ENCODE results near the gene AHCYL2. TPM values are rescaled to one million over a fixed set of nuclear protein-coding genes. Genes with fewer than 3 reads are reported as not detected.

Gene AHCYL2
- total RNA-seq, 1 experiment from 2014 or later = 20.2 TPM

GRCh38 chr7:129393255-129393654 lies 168.4 kb downstream of the AHCYL2 start:
- POLR2A ChIA-PET = no interaction called here
- TF ChIP-seq, protein P1, sequence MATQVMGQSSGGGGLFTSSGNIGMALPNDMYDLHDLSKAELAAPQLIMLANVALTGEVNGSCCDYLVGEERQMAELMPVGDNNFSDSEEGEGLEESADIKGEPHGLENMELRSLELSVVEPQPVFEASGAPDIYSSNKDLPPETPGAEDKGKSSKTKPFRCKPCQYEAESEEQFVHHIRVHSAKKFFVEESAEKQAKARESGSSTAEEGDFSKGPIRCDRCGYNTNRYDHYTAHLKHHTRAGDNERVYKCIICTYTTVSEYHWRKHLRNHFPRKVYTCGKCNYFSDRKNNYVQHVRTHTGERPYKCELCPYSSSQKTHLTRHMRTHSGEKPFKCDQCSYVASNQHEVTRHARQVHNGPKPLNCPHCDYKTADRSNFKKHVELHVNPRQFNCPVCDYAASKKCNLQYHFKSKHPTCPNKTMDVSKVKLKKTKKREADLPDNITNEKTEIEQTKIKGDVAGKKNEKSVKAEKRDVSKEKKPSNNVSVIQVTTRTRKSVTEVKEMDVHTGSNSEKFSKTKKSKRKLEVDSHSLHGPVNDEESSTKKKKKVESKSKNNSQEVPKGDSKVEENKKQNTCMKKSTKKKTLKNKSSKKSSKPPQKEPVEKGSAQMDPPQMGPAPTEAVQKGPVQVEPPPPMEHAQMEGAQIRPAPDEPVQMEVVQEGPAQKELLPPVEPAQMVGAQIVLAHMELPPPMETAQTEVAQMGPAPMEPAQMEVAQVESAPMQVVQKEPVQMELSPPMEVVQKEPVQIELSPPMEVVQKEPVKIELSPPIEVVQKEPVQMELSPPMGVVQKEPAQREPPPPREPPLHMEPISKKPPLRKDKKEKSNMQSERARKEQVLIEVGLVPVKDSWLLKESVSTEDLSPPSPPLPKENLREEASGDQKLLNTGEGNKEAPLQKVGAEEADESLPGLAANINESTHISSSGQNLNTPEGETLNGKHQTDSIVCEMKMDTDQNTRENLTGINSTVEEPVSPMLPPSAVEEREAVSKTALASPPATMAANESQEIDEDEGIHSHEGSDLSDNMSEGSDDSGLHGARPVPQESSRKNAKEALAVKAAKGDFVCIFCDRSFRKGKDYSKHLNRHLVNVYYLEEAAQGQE (IDR thresholded peaks at IDR 0.05; ENCODE audit: insufficient read depth in 1 of 2, low read depth in 2 of 2, low read length in 1 of 2) = no peak
- TF ChIP-seq TCF7L2 (IDR thresholded peaks at IDR 0.05; ENCODE audit: low read depth, low read length) (no peak), CTCF (IDR thresholded peaks at IDR 0.05) (no peak)
- H3K4me1 ChIP-seq (ENCODE audit: control insufficient read depth, insufficient read depth, low read length) = no peaks in the 10 kb centered on the region
- no TSS peak for BruUV-seq (replicated peaks)
- no peak overlapping the region for H3K4me3 ChIP-seq (ENCODE audit: low read depth in 2 of 2, low read length in 2 of 2)
- in situ Hi-C loops (cut with HindIII; ENCODE audit: low pct_unique_long_range_greater_than_20kb, low sequenced_read_pairs) = no loop called here
- ATAC-seq (no peak), DNase-seq (ENCODE audit: low read depth, low spot score) (no peak)
- H3K36me3 ChIP-seq (ENCODE audit: control insufficient read depth, insufficient read depth, low read length) = no peaks in the 10 kb centered on the region
- intact Hi-C loops (cut with micrococcal nuclease; ENCODE audit: unreplicated experiment) = no loop called here
- H3K27ac ChIP-seq (ENCODE audit: low read length) = no peak overlapping the region
- H3K9me3 ChIP-seq (ENCODE audit: control insufficient read depth, insufficient read depth, low read depth, low read length) = no peaks in the 10 kb centered on the region
- CTCF ChIA-PET = no interaction called here
- no peaks in the 10 kb centered on the region for H3K27me3 ChIP-seq (ENCODE audit: control insufficient read depth, insufficient read depth, low read length)

GRCh38 chr7:129394101-129394500 lies 169.3 kb downstream of the AHCYL2 start:
- Histone ChIP-seq H3K27me3 (ENCODE audit: control insufficient read depth, insufficient read depth, low read length) (no peaks in the 10 kb centered on the region), H3K9me3 (ENCODE audit: control insufficient read depth, insufficient read depth, low read depth, low read length) (no peaks in the 10 kb centered on the region), H3K27ac (ENCODE audit: low read length) (no peak overlapping the region), H3K36me3 (ENCODE audit: control insufficient read depth, insufficient read depth, low read length) (no peaks in the 10 kb centered on the region), H3K4me1 (ENCODE audit: control insufficient read depth, insufficient read depth, low read length) (no peaks in the 10 kb centered on the region), H3K4me3 (ENCODE audit: low read depth in 2 of 2, low read length in 2 of 2) (no peak overlapping the region)
- POLR2A ChIA-PET = no interaction called here
- DNase-seq (ENCODE audit: low read depth, low spot score) (no peak), ATAC-seq (no peak)
- in situ Hi-C loops (cut with HindIII; ENCODE audit: low pct_unique_long_range_greater_than_20kb, low sequenced_read_pairs) (no loop called here), intact Hi-C loops (cut with micrococcal nuclease; ENCODE audit: unreplicated experiment) (no loop called here)
- TF ChIP-seq SIN3A (IDR thresholded peaks at IDR 0.05; ENCODE audit: borderline replicate concordance, insufficient read depth, low read depth, low read length) (no peak), CTCF (IDR thresholded peaks at IDR 0.05) (no peak), TCF7L2 (IDR thresholded peaks at IDR 0.05; ENCODE audit: low read depth, low read length) (no peak), POLR2AphosphoS5 (IDR thresholded peaks at IDR 0.05; ENCODE audit: low read depth, low read length) (no peak)
- TF ChIP-seq, protein P1 (IDR thresholded peaks at IDR 0.05; ENCODE audit: insufficient read depth in 1 of 2, low read depth in 2 of 2, low read length in 1 of 2) = no peak
- no TSS peak for BruUV-seq (replicated peaks)
- CTCF ChIA-PET = no interaction called here
